ENCODE measurements around the gene C19orf38. TPM values are rescaled to one million over a fixed set of nuclear protein-coding genes. Genes with fewer than 3 reads are reported as not detected.

C19orf38 gene
- total RNA-seq, 1 experiment from 2014 or later = 0.61 TPM

GRCh38 chr19:10839114-10840050, 8.8 kb upstream of the C19orf38 start:
- DNase-seq = no peak
- TF ChIP-seq CTCF (IDR thresholded peaks at IDR 0.05; ENCODE audit: insufficient read depth in 1 of 2, low read depth in 1 of 2, low read length in 1 of 2, severe bottlenecking in 1 of 2, unreplicated experiment in 1 of 2) = no peak
- H3K4me3 ChIP-seq (ENCODE audit: low read depth, low read length) = no peak overlapping the region
- POLR2A ChIA-PET = no interaction called here
- CTCF ChIA-PET = interaction anchor here (1.5 kb wide), 1 partner anchor 25 kb away, joined by 6 read pairs; no protein-coding TSS in a partner anchor
- peaks cover 9% of the 10 kb centered on the region; the same call in 1 of the 2 replicates for H3K4me1 ChIP-seq
- no peaks in the 10 kb centered on the region for H3K36me3 ChIP-seq (ENCODE audit: control insufficient read depth, insufficient read depth, low read length)
- no peaks in the 10 kb centered on the region for H3K9me3 Mint-ChIP-seq (ENCODE audit: unreplicated experiment)
- no peaks in the 10 kb centered on the region for H3K4me1 Mint-ChIP-seq (ENCODE audit: low read depth, unreplicated experiment)
- intact Hi-C loops (cut with micrococcal nuclease; ENCODE audit: unreplicated experiment) = no loop called here
- peaks cover 26% of the 10 kb centered on the region for H3K36me3 Mint-ChIP-seq (ENCODE audit: insufficient read depth, unreplicated experiment)
- no TSS peak for BruUV-seq (replicated peaks)
- no peak overlapping the region for H3K27ac Mint-ChIP-seq (ENCODE audit: unreplicated experiment)
- H3K9me3 ChIP-seq = no peaks in the 10 kb centered on the region
- H3K27me3 Mint-ChIP-seq (ENCODE audit: insufficient read depth, unreplicated experiment) = no peaks in the 10 kb centered on the region
- no peaks in the 10 kb centered on the region for H3K27me3 ChIP-seq (replicated peaks; ENCODE audit: control insufficient read depth, insufficient read depth, low read length)
- H3K4me3 Mint-ChIP-seq (ENCODE audit: unreplicated experiment) = no peak overlapping the region

DNA sequence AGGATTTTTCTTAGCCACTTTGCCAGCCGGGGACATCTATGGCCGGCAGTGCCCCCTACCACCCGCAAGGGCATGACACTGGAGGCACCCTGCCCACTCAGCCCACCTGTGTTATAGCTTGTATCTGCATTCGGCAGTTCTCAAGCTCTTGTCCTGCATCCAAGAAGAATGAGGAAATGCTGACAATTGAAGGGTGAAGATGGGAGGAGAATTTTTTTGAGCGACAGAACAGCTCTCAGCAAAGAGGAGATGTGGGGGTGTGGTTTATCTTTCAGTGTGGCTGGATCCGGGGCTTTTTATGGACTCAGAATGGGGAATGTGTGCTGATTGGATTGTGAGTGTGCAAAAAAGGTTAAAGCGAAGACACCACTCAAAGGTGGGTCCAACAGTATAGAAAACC, 5.4 kb upstream of the C19orf38 start:
- no peaks in the 10 kb centered on the region for H3K9me3 Mint-ChIP-seq (ENCODE audit: unreplicated experiment)
- ChIA-PET POLR2A (no interaction called here), CTCF (no interaction called here)
- no peak for DNase-seq
- H3K36me3 ChIP-seq (ENCODE audit: control insufficient read depth, insufficient read depth, low read length) = no peaks in the 10 kb centered on the region
- no peaks in the 10 kb centered on the region for H3K9me3 ChIP-seq
- no peak for TF ChIP-seq CTCF (IDR thresholded peaks at IDR 0.05; ENCODE audit: insufficient read depth in 1 of 2, low read depth in 1 of 2, low read length in 1 of 2, severe bottlenecking in 1 of 2, unreplicated experiment in 1 of 2)
- BruUV-seq (replicated peaks) = no TSS peak
- H3K36me3 Mint-ChIP-seq (ENCODE audit: insufficient read depth, unreplicated experiment) = no peaks in the 10 kb centered on the region
- H3K27ac Mint-ChIP-seq (ENCODE audit: unreplicated experiment) = no peak overlapping the region
- no peak overlapping the region for H3K4me3 ChIP-seq (ENCODE audit: low read depth, low read length)
- H3K4me1 Mint-ChIP-seq (ENCODE audit: low read depth, unreplicated experiment) = no peaks in the 10 kb centered on the region
- intact Hi-C loops (cut with micrococcal nuclease; ENCODE audit: unreplicated experiment) = no loop called here
- no peaks in the 10 kb centered on the region for H3K27me3 Mint-ChIP-seq (ENCODE audit: insufficient read depth, unreplicated experiment)
- H3K4me1 ChIP-seq = no peaks in the 10 kb centered on the region
- no peaks in the 10 kb centered on the region for H3K27me3 ChIP-seq (replicated peaks; ENCODE audit: control insufficient read depth, insufficient read depth, low read length)
- no peak overlapping the region for H3K4me3 Mint-ChIP-seq (ENCODE audit: unreplicated experiment)

DNA sequence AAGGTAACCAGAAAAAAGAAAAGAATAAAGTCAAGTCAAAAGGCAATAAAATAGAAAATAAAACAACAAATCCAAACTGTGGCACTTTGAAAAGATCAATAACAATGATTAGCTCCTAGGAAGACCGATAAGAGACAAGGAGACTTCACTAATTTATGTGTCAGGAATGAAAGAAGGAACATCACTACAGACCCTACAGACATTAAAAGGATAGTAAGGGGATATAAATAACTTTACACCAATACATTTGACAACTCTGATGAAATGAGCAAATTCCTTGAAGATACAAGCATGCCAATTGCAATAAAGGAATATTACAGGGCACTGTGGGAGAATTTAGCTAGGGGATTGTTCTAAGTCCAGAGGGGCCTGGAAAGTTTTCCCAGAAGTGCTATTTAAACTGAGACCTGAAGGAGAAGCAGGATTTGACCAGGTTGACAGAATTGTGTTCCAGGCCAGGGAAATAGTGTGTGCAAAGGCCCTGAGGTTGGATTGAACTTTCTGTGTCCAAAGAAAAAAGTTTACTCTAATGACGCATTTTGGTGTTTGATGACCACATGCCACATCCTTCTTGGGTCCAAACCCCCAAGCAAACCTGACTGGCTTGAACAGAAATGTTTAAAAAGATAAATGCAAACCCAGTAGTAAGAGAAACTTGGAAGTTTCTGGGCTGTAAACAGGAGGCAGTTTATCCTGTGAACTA, 1.6 kb upstream of the C19orf38 start:
- Mint-ChIP-seq H3K4me1 (ENCODE audit: low read depth, unreplicated experiment) (no peaks in the 10 kb centered on the region), H3K9me3 (ENCODE audit: unreplicated experiment) (no peaks in the 10 kb centered on the region), H3K36me3 (ENCODE audit: insufficient read depth, unreplicated experiment) (no peaks in the 10 kb centered on the region), H3K27me3 (ENCODE audit: insufficient read depth, unreplicated experiment) (no peaks in the 10 kb centered on the region), H3K4me3 (ENCODE audit: unreplicated experiment) (no peak overlapping the region), H3K27ac (ENCODE audit: unreplicated experiment) (no peak overlapping the region)
- ChIA-PET POLR2A (interaction anchor here (0.9 kb wide), 1 partner anchor 10 kb away, joined by 5 read pairs; the partner anchor contains the start of gene TMED1), CTCF (interaction anchor here (0.6 to 1.0 kb wide), 2 partner anchors 12 to 45 kb away, joined by 3 read pairs; no protein-coding TSS in a partner anchor)
- Histone ChIP-seq H3K4me3 (ENCODE audit: low read depth, low read length) (no peak overlapping the region), H3K27me3 (replicated peaks; ENCODE audit: control insufficient read depth, insufficient read depth, low read length) (no peaks in the 10 kb centered on the region), H3K4me1 (no peaks in the 10 kb centered on the region), H3K36me3 (ENCODE audit: control insufficient read depth, insufficient read depth, low read length) (no peaks in the 10 kb centered on the region), H3K9me3 (no peaks in the 10 kb centered on the region)
- intact Hi-C loops (cut with micrococcal nuclease; ENCODE audit: unreplicated experiment) = no loop called here
- DNase-seq = no peak
- no peak for TF ChIP-seq CTCF (IDR thresholded peaks at IDR 0.05; ENCODE audit: insufficient read depth in 1 of 2, low read depth in 1 of 2, low read length in 1 of 2, severe bottlenecking in 1 of 2, unreplicated experiment in 1 of 2)
- no TSS peak for BruUV-seq (replicated peaks)
